Adrenal gland (tissue), 5 donors: ENCODE data around the gene FLYWCH1.

ENCODE experiments used
- CTCF ChIP-seq, 6 experiments: fragments of 450-650 bp in 4 of 6; fragments of 200-600 bp in 2 of 6; sonication (generic) in 1 of 6; IDR thresholded peaks; 1 replicate in 5 of 6; 2 replicates in 1 of 6; pipeline versions ENCODE4 v1.5.1 to v1.8.0; 2016 to 2021; ENCODE audit warnings: antibody characterized with exemption in 6 of 6, mild to moderate bottlenecking in 2 of 6, moderate library complexity in 1 of 6
- POLR2A ChIP-seq, 2 donors: fragments of 450-650 bp; IDR thresholded peaks; one replicate each; pipeline ENCODE4 v1.6.1; 2017; ENCODE audit warnings: antibody characterized with exemption in 2 of 2, mild to moderate bottlenecking in 2 of 2, moderate library complexity in 1 of 2
- donor health status: DM: no; HTN: no; CAD: no.

- TF ChIP-seq CTCF (IDR thresholded peaks at IDR 0.05), result no peak
- TF ChIP-seq POLR2A (IDR thresholded peaks at IDR 0.05), result no peak
Measured at GRCh38 chr16:2895813-2896212, 15.9 kb upstream of the FLYWCH1 start.
